BLaER1 treated with 17β-estradiol and CSF1 and Interleukin-3, amounts not matched to agents 10 nM and 100 nM (cell line): ENCODE results near the gene GPC5.

Source experiments
- H3K27ac ChIP-seq, 11 experiments: shearing (Covaris generic); formaldehyde crosslinking; 2 replicates each; pipeline ENCODE4 v1.8.1; 2022
- H3K27me3 ChIP-seq, 11 experiments: shearing (Covaris generic); formaldehyde crosslinking; 2 replicates each; pipeline ENCODE4 v1.8.1; 2022
- H3K36me3 ChIP-seq, 11 experiments: shearing (Covaris generic); formaldehyde crosslinking; 2 replicates each; pipeline ENCODE4 v1.8.1; 2022
- H3K4me1 ChIP-seq, 10 experiments: shearing (Covaris generic); formaldehyde crosslinking; 2 replicates each; pipeline ENCODE4 v1.8.1; 2022
- H3K4me2 ChIP-seq, 11 experiments: shearing (Covaris generic); formaldehyde crosslinking; 2 replicates each; pipeline ENCODE4 v1.8.1; 2022
- H3K4me3 ChIP-seq, 10 experiments: shearing (Covaris generic); formaldehyde crosslinking; 2 replicates each; pipeline ENCODE4 v1.8.1; 2022
- H3K9ac ChIP-seq, 11 experiments: shearing (Covaris generic); formaldehyde crosslinking; 2 replicates each; pipeline ENCODE4 v1.8.1; 2022
- H3K9me3 ChIP-seq, 11 experiments: shearing (Covaris generic); formaldehyde crosslinking; replicated peaks in 1 of 11; 2 replicates each; pipeline ENCODE4 v1.8.1; 2022
- H4K20me1 ChIP-seq, 11 experiments: shearing (Covaris generic); formaldehyde crosslinking; 2 replicates each; pipeline ENCODE4 v1.8.1; 2022
- Cebpa-rat ChIP-seq, 11 experiments: shearing (Covaris generic); IDR thresholded peaks; 2 replicates each; pipeline ENCODE4 v1.8.1; 2022

The GPC5 gene

DNA sequence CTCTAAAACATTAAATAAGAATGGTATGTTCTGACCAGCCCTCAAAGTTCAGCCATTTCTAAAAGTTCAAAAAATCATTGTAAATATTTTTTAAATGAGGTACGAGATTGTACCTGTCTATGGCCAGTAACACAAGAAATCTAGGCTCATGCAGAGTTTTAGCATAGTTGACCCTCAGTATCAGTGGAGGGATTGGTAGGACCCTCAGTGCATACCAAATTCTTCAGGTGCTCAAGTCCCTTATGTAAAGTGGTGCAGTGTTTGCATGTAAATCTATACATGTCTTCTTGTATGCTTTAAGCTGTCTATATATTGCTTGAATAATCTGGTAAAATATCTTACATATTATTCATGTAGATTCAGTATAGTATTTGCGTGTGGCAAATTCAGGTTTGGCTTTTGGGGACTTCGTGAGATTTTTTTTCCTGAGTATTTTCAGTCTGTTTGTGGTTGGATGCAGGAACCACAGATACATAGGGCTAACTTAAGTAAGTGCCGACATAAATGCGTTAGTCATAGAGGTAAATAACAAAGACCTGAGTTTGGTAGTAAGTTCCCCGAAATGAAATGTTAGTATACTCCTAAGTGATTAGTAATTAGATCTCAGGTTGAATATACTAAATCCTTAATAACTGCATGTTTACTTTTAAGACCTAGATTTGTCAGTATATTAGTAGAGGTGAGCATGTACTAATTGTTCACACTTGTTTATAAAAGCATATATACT, 43.2 kb upstream of the GPC5 start:
- H3K27me3 ChIP-seq = no peaks in the 10 kb centered on the region
- TF ChIP-seq Cebpa-rat (IDR thresholded peaks at IDR 0.05) = no peak
- no peak overlapping the region for H3K27ac ChIP-seq
- no peak overlapping the region for H3K4me3 ChIP-seq
- H3K4me2 ChIP-seq = no peak overlapping the region
- peaks cover 66 to 87% (median 81%) of the 10 kb centered on the region in 11 experiments for H3K36me3 ChIP-seq
- H3K9me3 ChIP-seq = no peaks in the 10 kb centered on the region
- peaks cover 32 to 100% (median 99%) of the 10 kb centered on the region in 11 experiments; a peak in 21 of 22 replicates for H4K20me1 ChIP-seq
- no peak overlapping the region for H3K9ac ChIP-seq
- H3K4me1 ChIP-seq = peaks cover 16 to 33% (median 27%) of the 10 kb centered on the region in 10 experiments

DNA sequence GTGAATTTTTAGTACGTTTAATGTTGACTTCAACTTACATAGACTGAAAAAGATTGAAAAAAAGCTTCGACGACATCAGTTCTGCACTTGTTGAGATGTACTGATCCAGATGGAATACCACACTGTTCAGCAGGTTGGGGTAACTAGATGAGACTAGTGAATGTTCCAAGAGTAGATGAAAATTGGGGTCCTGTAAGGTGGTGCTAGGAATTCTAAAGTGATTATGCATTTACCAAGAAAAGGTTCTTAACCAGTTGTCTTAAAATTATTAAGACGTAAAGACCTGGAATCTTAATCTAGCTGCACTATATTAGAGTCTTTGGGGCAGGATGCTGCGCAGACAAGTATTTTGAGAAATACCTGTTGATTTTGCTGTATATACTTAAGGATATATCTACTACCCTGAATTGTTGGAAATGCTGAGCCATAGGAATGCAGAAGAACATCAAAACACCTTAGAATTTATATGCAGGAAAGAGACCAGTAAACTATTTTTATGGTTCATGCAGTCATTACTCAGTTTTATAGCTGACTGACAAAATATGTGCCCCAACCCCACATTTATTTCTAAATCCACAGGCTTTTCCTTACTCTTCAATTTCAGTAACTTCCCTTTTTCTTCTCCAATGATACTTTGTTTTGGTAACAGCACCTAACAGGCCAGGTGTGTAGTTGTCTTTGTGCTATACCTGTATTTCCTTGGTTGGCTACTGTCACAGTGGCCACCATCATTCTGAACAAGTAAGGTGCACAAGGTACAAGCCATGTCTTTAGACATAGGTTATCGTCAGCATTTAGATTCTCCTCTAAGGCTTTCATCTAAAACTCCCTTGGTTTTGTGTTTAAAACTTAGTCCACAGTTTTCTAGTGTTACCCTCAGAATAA, 42.4 kb upstream of the GPC5 start:
- no peak for TF ChIP-seq Cebpa-rat (IDR thresholded peaks at IDR 0.05)
- H4K20me1 ChIP-seq = peaks cover 24 to 100% (median 98%) of the 10 kb centered on the region in 11 experiments; a peak in 21 of 22 replicates

DNA sequence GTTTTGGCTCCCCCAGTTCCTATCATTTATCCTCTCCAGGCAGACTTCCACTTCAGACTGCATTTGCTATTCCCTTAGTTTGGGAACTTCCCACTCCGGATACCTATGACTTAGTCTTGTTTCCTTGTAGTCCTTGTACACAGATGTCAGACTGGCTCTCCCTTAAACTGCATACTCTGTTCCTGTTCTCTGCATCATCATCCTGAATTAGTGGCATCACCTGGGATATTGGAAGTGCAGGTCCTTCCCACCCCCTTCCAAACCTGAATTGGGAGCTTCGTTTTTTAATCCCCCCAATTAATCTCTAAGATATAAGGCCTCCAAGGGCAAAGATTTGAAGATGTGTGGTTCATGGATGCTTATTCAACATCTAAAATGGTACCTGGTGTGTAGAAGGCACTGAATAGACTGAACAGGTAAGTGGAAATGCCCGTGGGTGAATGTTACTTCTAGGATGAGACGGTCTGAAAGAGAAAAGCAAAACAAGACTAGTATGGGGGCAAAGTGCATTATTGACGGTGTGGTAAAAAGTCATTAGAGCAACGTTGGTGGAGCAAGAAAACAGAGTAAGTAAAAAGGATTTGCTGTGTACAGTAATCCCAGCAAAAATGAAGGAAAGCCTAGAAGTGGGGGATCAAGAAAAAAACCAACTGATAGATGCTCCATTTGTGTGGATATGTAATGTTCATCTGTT, 41.4 kb upstream of the GPC5 start:
- H3K27me3 ChIP-seq = no peaks in the 10 kb centered on the region
- H4K20me1 ChIP-seq = peaks cover 14 to 99% (median 88%) of the 10 kb centered on the region in 11 experiments; a peak in 21 of 22 replicates
- H3K9me3 ChIP-seq = no peaks in the 10 kb centered on the region
- H3K36me3 ChIP-seq = peaks cover 49 to 75% (median 64%) of the 10 kb centered on the region in 11 experiments
- no peak overlapping the region for H3K4me2 ChIP-seq
- TF ChIP-seq Cebpa-rat (IDR thresholded peaks at IDR 0.05) = no peak
- H3K4me1 ChIP-seq = peaks cover 2 to 15% (median 9%) of the 10 kb centered on the region in 10 experiments; a peak in 18 of 20 replicates
- H3K4me3 ChIP-seq = no peak overlapping the region
- H3K27ac ChIP-seq = no peak overlapping the region
- H3K9ac ChIP-seq = no peak overlapping the region

More for the DNA sequence above, 42.4 kb upstream of the GPC5 start:
- Histone ChIP-seq H3K4me3 (no peak overlapping the region), H3K36me3 (peaks cover 59 to 84% (median 74%) of the 10 kb centered on the region in 11 experiments), H3K4me1 (peaks cover 9 to 25% (median 19%) of the 10 kb centered on the region in 10 experiments), H3K27me3 (no peaks in the 10 kb centered on the region), H3K4me2 (no peak overlapping the region), H3K9ac (no peak overlapping the region), H3K27ac (no peak overlapping the region), H3K9me3 (no peaks in the 10 kb centered on the region)

DNA sequence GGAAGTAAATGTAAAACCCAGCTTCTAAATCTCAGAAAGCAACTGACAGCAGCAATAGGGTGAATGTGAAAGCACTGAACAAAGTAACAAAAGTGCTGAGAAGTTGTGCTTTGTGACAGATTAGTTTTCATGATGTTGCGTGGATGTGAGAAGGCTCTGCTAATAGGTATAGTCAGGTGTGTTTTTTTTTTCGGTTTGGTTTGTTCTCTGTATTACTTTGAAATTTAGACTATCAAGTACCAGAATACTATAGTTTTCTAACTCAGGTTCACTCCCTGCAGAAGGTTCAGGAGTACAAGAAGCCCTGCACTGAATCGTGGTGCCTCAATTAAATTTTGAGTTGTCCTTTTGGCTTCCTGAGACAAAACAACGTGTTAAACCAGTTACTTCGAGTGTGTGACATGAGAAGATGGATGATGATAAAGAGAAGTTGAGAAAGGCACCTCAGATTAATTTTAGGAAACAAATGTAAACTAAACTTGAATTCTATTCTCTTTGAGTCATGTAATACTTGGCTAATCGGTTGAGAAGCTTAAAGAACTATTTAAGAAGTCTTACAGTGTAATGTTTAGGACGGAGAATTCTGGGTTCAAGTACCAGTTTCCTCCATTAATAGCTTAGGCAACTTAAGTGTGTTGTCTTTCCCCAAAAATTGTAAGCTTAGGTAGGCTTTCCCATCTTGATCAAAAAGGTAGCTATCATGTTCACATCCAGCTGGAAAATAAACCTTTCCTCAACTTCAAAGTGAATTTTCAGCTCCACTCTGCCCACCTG, 40.6 kb upstream of the GPC5 start:
- no peak overlapping the region for H3K4me3 ChIP-seq
- H3K27me3 ChIP-seq = no peaks in the 10 kb centered on the region
- H3K4me1 ChIP-seq = peaks cover 0 to 8% (median 2%) of the 10 kb centered on the region in 10 experiments; a peak in 9 of 20 replicates
- no peak for TF ChIP-seq Cebpa-rat (IDR thresholded peaks at IDR 0.05)
- no peak overlapping the region for H3K9ac ChIP-seq
- H4K20me1 ChIP-seq = peaks cover 6 to 99% (median 81%) of the 10 kb centered on the region in 11 experiments; a peak in 21 of 22 replicates
- H3K36me3 ChIP-seq = peaks cover 42 to 71% (median 57%) of the 10 kb centered on the region in 11 experiments
- no peaks in the 10 kb centered on the region for H3K9me3 ChIP-seq
- H3K4me2 ChIP-seq = no peak overlapping the region
- H3K27ac ChIP-seq = no peak overlapping the region; a peak in 1 of 22 replicates

DNA sequence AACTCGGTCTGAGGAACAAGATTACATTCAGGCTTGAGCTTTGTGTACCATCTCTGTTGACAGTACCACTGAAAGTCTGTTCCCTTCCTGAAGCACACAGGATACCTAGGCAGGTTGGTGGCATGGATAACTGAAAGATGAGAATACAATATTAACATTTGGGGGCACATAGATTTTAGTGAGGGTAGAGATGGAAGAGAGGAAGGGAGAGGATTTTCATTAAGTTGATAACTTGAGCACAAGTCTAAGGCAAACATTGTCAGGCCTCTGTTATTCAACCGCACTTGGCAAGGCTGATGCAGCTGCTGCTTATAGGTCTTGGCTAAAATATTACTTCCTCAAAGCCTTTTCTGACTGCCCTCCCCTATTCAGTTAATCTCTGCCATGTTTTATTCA, 40.0 kb upstream of the GPC5 start:
- no peak overlapping the region for H3K4me2 ChIP-seq
- H3K9me3 ChIP-seq = no peaks in the 10 kb centered on the region
- H3K9ac ChIP-seq = no peak overlapping the region
- no peak overlapping the region for H3K4me3 ChIP-seq
- H3K27ac ChIP-seq = no peak overlapping the region; a peak in 1 of 22 replicates
- H4K20me1 ChIP-seq = peaks cover 3 to 98% (median 75%) of the 10 kb centered on the region in 11 experiments; a peak in 21 of 22 replicates
- no peak for TF ChIP-seq Cebpa-rat (IDR thresholded peaks at IDR 0.05)
- no peaks in the 10 kb centered on the region for H3K27me3 ChIP-seq
- peaks cover 0 to 5% (median 0%) of the 10 kb centered on the region in 10 experiments; a peak in 2 of 20 replicates for H3K4me1 ChIP-seq
- H3K36me3 ChIP-seq = peaks cover 36 to 66% (median 51%) of the 10 kb centered on the region in 11 experiments

DNA sequence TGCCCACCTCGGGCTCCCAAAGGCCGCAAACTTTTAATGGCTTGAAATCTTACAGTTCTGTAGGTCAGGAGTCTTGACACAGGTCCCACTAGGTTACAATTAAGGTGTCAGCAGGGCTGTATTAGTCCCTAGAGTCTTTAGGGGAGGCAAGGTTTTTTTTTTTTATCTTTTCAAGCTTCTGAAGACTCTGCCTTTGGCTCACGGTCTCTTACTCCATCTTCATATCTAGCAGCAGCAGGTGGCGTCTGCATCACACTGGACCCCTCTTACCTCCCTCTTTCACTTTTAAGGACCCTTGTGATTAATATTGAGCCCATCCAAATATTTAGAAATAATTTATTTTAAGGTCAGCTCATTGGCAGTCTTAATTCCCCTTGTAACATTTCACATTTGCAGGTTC, 39.3 kb upstream of the GPC5 start:
- H4K20me1 ChIP-seq = peaks cover 0 to 98% (median 68%) of the 10 kb centered on the region in 11 experiments; a peak in 21 of 22 replicates

DNA sequence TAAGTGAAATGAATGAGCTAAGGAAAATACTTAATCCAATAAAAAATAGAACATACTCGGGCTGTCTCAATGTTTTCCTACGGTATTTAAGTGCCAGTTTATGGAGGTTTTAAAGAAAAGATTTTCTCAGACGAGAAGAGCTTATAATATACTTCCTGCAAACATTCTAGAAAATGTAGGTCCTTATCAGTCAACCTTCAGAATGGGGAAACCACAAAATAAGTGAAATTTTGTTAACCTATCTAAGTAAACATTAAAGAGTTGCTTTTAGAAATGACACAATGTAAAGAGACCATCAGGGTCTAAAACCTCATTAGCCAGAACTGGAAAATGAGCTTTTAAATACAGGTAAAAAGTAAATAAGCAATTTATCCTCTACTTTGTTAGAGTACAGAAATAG, 38.8 kb upstream of the GPC5 start:
- TF ChIP-seq Cebpa-rat (IDR thresholded peaks at IDR 0.05) = no peak
- Histone ChIP-seq H3K4me3 (no peak overlapping the region), H4K20me1 (peaks cover 0 to 93% (median 63%) of the 10 kb centered on the region in 11 experiments; a peak in 20 of 22 replicates), H3K9me3 (no peaks in the 10 kb centered on the region), H3K4me1 (peaks cover 0 to 5% (median 0%) of the 10 kb centered on the region in 10 experiments; a peak in 1 of 20 replicates), H3K27me3 (no peaks in the 10 kb centered on the region), H3K4me2 (no peak overlapping the region), H3K36me3 (peaks cover 24 to 54% (median 38%) of the 10 kb centered on the region in 11 experiments), H3K9ac (no peak overlapping the region), H3K27ac (no peak overlapping the region)

More for the DNA sequence above, 39.3 kb upstream of the GPC5 start:
- Histone ChIP-seq H3K27ac (no peak overlapping the region), H3K36me3 (peaks cover 29 to 59% (median 44%) of the 10 kb centered on the region in 11 experiments), H3K9ac (no peak overlapping the region), H3K4me1 (peaks cover 0 to 5% (median 0%) of the 10 kb centered on the region in 10 experiments; a peak in 1 of 20 replicates), H3K4me2 (no peak overlapping the region), H3K27me3 (no peaks in the 10 kb centered on the region), H3K9me3 (no peaks in the 10 kb centered on the region), H3K4me3 (no peak overlapping the region)
- no peak for TF ChIP-seq Cebpa-rat (IDR thresholded peaks at IDR 0.05)

DNA sequence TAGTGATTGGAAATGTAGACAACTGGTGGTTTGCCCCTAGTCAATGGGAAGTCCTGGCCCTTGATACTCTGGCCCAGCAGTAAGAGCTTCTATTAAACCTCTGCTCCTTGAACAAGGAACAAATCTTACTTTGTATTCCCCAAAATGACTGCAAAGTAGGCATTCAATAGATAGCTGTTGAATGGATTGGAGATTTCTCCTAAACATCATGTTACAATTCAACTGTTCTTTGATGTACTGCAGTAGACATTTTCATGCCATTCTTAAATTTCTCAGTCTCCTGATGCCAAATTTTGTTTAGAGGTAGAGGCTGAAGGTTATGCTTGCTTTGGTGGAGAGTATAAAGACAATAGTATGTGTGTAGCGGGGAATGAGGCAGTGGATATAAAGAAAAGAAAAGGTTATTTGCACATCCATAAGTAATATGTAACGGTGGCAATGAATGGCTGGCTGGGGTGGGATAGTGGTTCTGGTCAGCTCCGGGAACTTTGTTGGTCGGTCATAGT, 38.1 kb upstream of the GPC5 start:
- H3K27ac ChIP-seq = no peak overlapping the region
- H4K20me1 ChIP-seq = peaks cover 0 to 87% (median 56%) of the 10 kb centered on the region in 11 experiments; a peak in 20 of 22 replicates
- H3K36me3 ChIP-seq = peaks cover 17 to 47% (median 32%) of the 10 kb centered on the region in 11 experiments

More for the DNA sequence above, 38.1 kb upstream of the GPC5 start:
- no peak overlapping the region for H3K4me2 ChIP-seq
- H3K4me3 ChIP-seq = no peak overlapping the region
- no peaks in the 10 kb centered on the region for H3K27me3 ChIP-seq
- H3K4me1 ChIP-seq = peaks cover 0 to 5% (median 0%) of the 10 kb centered on the region in 10 experiments; a peak in 1 of 20 replicates
- TF ChIP-seq Cebpa-rat (IDR thresholded peaks at IDR 0.05) = no peak
- H3K9me3 ChIP-seq = no peaks in the 10 kb centered on the region
- no peak overlapping the region for H3K9ac ChIP-seq
